GM21723 (cell line): ENCODE results near the gene HPS5.

Source experiments
- ATAC-seq: cut with Tn5 transposase; IDR thresholded peaks from one replicate; pipeline ENCODE4 v1.9.1; 2021; ENCODE audit warnings: mild to moderate bottlenecking, moderate library complexity; ENCODE audit not compliant: unreplicated experiment

Gene HPS5

DNA sequence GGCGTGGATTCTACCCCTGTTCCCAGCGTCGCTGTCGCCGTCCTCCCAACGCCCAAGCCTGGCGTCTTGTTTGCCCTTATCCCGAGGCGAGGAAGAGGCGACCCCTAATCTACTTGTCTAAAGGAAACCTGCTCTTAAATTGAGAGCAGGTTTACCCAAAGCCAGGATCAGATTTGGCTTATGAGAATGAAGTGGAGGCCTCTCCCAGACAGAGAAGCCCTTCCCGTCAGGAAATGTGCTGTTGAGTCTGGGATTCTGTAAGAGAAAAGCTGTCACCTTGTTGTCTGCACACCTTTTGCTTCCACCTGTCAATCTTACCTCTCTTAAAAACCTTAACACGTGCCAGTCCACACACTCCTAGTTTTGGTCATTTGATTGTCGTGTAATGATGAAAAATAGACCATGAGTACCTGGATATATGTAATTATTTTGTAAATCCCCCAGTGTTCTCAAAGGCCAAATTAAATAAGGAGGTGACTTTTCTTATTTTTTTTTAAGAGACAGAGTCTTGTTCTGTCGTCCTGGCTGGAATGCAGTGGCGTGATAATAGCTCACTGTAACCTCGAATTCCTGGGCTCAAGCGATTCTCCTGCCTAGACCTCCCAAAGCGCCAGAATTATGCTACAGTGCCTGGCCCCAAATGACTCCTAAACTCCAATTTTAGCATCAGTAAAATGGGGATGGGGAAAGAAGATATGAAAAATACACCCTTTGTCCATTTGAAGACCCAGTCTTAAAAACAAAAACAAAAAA, 1.1 kb upstream of the HPS5 start:
- no peak for ATAC-seq

DNA sequence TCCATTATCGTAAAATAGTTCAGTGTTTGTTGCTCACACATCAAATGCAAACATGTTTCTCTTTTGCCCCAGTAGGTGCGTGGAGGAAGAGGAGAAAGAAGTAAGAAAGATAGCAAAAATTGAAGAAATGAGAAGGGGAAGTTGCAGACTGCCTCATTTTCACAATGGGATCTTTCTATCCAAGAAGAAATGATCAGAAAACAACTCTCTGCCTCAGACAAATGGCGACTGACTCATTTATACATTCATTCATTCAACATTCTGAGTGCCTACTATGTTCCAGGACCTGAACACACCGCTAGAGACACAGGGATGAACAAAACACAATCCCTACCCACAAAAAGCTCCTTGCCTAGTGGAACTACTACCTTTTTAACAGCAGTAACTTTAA, 367 bp downstream of the HPS5 start:
- peak; percentile 5 for ATAC-seq

DNA sequence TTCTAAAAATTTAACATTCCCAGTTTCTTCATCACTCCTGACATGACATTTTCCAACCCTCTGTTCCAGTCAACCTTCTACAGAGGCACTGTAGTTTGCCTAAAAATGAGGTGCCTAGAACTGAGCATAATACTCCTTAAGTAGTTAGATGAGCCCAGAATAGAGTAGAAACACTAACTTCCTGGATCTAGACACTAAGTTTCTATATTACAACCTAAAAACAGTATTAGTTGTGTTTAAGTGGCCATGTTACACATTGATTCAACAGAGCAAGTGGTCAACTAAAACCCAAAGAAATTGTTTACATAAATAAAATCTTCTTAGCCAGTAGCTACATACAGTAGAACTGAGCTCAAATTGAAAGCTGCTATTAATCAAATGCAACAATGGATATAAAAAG, 1.3 kb downstream of the HPS5 start:
- no peak for ATAC-seq

DNA sequence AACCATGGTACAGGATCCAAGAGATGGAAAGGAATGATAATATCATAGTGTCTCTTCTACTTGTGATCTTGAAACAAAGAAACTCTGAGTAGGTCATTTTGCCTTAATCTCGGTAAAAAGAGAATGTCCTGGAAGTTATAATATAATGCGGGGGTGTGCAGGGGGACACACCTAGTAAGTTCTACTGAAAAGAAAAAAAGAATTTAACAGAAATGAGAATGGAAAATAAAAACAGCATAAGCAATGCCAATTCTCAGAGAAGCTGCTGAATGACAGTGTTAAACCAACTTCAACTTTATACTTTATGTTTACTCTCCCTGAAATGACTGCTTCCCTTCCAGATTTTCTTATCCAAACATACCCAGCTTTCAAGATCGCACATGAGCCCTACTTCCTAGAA, 2.0 kb downstream of the HPS5 start:
- ATAC-seq, result no peak

DNA sequence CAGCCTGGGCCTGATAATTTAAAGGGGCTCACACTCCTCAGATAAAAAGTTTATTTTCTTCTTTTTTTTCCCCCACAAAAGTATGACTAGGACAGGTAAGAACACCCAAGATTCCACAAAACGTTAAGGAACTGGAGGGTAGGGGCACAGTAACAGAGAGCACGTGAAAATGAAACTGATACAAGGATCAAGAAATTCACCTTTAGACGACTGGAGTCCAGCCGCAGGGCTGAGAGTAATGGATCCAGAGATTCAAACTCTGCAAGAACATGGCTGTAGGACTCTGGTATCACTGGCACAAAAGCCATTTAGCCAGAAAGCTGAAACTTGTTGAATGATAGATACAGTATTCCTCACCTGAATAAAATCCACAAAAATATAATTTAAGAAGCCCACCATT, 4.4 kb downstream of the HPS5 start:
- no peak for ATAC-seq

DNA sequence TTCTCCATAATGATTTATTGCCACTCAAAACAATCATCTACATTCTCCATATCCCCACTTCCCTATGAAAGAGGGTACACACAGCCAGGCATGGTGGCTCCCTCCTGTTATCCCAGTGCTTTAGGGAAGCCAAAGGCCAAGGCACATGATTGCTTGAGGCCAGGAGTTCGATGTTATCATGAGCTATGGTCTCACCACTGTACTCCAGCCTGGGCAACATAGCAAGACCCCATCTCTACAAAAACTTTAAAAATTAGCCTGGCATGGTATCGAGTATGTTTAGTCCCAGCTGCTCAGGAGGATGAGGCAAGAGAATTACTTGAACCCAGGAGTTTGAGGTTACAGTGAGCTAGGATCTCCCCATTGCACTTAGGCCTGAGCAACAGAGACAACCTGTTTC, 6.0 kb downstream of the HPS5 start:
- no peak for ATAC-seq

DNA sequence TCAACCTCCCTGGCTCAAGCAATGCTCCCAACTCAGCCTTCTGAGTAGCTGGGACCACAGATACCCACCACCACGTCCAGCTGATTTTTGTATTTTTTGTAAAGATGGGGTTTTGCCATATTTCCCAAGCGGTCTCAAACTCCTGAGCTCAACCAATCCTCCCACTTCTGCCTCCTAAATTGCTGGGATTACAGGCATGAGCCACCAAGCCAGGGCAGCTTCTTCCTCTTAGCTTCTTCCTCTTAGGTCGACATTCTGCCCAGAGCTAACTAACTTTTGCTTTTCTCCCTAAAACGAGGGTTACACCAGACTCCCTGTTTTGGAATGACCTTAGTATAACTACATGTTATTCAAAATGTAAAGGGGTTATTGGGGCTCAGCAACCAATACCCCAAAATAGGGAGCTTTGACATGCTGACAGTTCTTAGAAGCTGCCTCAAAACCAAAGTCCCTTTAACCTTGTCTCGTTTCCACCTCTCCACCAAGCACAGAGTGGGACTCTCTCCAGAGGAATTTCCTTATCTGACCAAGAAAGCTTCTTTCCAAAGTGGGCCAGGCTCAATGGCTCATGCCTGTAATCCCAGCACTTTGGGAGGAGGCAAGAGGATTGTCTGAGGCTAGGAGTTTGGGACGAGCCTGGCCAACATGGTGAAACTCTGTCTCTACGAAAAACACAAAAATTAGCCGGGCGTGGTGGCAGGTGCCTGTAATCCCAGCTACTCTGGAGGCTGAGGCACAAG, 7.0 kb downstream of the HPS5 start:
- no peak for ATAC-seq

DNA sequence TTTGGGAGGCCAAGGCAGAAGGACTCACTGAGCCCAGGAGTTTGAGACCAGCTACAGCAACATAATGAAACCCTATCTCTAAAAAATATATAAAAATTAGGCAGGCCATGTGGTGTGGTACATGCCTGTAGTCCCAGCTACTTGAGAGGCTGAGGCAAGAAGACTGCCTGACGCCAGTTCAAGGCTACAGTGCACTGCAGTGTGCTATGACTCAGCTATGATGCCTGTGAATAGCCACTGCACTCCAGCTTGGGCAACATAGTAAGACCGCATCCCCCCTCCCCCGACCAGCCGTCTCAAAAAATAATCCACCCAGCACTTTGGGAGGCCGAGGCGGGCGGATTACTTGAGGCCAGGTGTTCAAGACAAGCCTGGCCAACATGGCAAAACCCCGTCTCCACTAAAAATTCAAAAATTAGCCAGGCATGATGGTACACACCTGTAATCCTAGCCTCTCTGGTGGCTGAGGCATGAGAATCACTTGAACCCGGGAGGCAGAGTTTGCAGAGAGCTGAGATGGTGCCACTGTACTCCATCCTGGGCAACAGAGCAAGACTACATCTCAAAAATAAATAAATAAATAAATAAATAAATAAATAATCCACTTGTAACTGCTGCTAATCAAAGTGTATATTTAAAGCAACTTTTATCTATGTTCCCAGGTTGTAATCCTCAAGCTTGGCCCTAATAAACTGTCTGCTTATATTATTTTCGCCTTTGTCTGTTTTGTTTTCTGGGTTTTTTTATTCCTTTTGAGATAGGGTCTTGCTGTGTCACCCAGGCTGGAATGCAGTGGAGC, 7.8 kb downstream of the HPS5 start:
- no peak for ATAC-seq

DNA sequence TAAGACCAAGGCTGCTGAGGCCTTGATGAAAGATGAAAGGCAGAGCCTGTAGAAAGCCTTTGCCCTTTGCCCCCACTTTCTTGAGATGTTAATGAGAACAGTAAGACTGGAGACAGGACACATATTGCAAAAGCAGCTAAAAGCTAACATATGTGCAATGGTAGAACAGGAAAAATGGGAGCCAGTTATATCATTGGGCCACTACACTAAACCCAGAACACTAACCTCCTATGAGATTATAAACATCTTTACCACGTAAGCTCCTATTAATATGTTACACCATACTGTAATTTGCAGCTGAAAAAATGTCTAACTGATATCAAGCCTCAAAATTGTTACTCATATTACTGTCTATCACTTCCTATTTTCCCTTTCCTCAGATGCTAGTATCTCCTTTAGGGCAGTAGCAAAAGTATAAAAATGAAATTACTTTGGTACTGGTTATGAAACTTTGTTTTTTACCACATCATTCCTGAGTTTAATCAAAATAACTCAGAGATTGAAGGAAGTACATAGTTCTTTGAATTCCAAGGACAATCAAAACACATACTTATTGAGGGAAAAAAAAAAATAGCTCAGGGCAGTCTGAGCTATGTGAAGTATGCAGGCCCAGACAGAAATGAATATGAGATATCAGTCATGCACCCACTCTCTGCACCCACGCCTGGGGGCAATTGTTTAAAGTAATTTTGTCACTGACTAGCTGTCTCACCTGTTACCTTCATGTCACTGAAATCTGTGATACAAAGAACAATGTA, 9.1 kb downstream of the HPS5 start:
- no peak for ATAC-seq

DNA sequence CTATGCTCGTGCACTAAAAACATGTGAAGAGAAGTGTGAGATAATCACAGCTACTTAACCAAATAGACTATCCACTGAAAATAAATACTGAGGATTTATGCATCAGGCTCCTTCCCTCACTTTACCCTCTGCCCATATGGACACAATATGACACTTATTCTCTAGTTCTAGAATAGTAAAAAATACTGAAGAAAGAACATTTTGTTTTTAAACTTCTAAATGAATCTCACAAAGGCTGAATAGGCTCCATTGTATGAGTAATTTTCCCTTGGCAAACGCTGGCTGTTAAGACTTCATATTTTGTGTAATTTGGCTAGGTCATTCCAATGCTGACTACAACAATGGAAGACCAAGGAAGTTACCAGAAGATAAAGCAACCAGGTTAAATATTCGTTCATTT, 9.9 kb downstream of the HPS5 start:
- no peak for ATAC-seq

DNA sequence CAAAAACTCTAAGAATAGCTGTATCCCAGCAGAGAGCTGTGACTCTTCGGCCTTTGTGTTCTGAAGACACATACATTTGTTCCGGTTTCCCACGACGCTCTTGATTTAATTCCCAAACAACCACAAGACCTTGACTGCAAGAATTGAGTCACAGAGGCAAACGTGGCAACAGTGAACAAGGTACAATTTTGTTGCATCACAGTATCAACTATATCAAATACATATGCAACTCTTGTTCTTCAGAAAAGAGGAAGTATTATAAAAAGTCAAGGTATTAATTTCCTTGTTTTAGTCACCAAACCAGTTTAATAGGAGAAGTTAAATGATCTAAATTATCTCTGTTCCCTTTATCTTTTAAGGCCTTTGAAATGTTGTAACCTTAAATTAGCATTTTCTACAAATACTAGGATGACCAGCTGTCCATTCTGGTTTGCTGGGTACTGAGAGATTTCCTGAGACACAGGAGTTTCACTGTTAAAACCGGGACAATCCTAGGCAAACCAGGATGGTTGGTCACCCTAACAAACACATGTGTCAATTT, 11.1 kb downstream of the HPS5 start:
- ATAC-seq, result peak; percentile 65

DNA sequence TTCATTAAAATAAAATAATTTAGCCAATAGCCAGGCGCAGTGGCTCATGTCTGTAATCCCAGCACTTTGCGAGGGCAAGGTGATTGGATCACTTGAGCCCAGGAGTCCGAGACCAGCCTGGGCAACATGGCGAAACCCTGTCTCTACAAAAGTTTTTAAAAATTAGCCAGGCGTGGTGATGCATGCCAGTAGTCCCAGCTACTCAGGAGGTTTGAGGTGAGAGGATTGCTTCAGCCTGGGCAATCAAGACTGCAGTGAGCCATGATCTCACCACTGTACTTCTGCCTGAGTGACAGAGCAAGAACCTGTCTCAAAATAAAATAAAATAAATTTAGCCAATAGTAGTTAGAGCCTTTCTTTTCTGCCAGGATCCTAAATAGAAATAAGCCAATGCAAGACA, 12.2 kb downstream of the HPS5 start:
- no peak for ATAC-seq

DNA sequence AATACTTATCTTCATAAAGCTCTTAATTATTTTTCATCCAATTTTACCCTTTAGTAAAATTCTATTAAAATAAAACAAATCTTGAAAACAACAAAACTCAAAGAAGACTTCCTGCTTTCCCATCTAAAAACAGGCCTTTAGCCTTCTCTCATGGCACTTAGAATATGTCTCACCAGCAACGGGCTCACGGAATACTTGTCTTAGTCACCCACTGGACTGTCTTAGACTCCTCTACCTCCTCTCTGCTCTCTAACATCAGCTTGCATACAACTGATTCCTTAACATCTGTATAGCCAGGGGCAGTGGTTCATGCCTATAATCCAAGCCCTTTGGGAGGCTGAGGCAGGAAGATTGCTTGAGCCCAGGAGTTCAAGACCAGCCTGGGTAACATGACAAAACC, 13.7 kb downstream of the HPS5 start:
- no peak for ATAC-seq

DNA sequence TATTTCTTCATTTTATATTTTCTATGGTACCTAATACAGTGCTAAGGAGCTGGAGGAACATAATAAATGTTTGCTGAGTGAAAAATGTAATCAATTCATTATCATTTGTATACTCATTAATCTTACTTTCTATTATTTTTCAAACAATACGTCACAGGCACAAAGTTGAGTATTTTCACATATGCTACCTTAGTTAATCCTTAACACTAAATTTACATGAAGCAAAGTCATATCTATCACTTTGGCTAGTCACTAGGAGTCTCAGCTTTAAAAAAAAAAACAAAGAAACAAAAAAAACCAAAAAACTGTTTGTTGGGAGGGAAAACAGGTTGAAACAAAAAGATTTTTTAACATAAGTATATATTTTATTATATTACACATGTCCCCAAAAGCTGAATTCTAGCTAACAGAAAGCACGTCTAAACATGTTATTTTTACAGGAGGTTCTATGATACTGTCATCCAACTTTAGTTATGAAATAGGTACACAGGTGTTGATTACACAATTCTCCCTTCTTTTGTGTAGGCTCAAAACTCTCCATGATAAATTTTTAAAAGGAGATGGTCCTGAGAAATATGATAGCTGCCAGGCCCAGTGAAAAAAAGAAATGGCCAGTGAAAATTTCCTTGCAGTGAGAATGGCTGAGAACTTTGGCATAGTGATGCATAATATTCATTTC, 14.3 kb downstream of the HPS5 start:
- ATAC-seq, result no peak

DNA sequence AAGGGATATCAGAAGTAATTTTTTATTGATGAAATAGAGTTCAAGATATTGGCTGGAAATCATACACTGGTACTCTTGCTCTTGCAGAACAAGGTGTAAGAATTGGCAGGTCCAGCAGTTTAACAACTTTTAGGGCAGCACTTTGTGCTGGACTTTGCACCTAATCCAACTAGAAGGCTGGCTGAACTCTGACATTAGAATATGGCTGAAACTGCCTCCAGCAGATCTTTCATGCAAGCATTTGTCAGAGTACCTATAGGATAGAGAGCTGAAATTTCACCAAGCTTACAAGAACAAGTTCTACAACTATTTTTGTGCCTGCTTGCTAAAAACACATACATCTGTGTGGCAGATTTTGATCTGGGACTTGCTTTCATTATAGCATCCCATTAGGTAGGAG, 17.2 kb downstream of the HPS5 start:
- no peak for ATAC-seq

DNA sequence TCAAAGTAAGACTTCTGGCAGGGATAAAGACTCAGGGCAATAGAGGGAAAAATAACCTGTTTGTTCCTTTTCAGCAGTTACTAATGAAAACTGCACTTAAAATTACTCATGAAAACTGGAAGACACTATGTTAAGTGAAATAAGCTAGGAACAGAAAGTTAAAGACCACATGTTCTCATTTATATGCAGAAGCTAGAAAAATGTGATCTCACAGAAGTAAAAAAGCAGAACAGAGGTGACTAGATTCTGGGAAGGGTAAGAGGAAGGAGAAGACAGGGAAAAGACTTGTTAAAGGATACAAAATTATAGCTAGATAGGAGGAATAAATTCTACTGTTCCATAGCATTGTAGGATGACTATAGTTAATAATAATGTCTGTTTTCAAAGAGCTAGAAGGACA, 22.2 kb downstream of the HPS5 start:
- no peak for ATAC-seq

DNA sequence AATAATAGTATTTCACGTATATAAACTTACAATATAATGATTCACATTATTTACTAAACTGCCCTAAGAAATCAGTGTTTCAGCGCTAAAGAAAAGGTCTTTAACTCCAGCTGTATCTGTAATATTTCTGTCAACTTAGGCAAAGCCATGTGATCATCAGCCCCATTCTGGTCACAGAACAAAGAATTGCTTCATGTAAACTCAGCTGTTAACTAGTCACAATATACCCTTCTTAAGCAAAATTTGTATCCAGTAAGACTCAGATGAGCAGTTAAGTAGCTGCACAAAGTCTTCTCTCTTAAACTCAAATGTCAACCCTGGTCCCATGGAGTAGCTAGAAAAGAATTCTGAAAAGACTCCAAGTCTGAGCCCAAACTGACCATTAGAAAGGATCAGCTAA, 26.6 kb downstream of the HPS5 start:
- ATAC-seq, result no peak

DNA sequence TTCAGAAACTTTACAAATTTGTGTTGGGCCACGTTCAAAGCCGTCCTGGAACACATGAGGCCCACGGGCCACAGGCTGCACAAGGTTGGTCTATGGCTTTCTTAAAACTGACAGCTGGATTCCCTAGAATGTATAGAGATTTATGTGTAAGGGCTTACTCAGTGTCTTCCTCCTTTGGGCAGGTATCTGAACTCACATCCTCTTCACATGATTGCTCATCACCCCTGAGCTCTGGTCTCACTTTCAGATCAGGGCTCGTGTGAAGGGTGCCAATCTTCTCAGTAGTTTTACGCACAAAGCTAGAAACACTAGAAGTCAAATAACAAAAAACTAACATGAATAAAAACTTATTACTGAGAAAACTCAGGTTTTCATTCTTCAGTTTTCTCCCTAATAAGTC, 27.1 kb downstream of the HPS5 start:
- peak; percentile 66 for ATAC-seq

DNA sequence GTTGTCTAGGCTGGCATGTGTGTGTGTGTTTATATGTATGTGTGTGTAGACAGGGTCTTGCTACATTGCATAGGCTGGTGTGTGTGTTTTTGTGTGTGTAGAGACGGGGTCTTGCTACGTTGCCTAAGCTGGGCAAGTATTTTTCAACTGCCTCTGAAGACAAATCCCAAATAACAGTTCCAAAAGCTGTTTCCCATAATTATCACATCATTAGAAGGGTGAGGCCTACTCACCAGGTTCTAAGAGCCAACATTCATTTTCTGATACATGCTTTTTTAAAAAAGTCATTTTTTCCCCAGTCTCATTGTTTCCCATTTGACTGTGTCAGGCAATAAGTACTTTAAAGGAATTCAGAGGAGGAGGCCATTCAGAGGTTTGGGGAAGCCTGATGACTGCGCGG, 33.0 kb downstream of the HPS5 start:
- ATAC-seq, result no peak

DNA sequence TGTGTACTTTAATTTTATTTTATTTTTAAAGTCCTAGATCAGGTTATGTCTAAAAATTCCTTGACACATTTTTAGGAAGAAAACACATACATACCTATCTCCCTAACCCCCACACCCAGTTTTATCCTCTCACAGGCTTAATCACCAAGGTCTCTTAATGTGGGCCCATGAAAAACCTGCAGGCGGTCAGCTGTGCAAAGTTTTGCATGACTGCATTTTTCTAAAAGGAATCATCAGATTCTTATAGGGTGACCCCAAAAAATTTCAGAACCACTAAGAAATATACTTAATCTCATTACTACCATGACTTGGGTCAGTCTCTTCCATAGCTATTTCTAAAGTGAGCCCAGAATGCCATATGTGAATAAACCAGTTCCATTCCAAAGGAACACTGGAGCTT, 36.1 kb downstream of the HPS5 start:
- no peak for ATAC-seq
